Stimulated activated CD8-positive, alpha-beta memory T cell treated with anti-CD3 and anti-CD28 coated beads, Interleukin-15, amount 100 ng/mL, for 1 hour (primary cell): Measurements from ENCODE around the gene SORBS1.

Source experiments
- DNase-seq: peaks from one replicate; pipeline ENCODE4 v3.0.0-alpha.2; 2020; ENCODE audit warnings: low read depth

The SORBS1 gene

GRCh38 chr10:95315509-95315908 is 245.7 kb downstream of the SORBS1 start:
- no peak for DNase-seq

- no peak for DNase-seq
Measured at GRCh38 chr10:95314192-95314918, 246.8 kb downstream of the SORBS1 start.

GRCh38 chr10:95312986-95313495 is 248.1 kb downstream of the SORBS1 start:
- DNase-seq, result no peak

- no peak for DNase-seq
Measured at GRCh38 chr10:95312257-95312656, 248.9 kb downstream of the SORBS1 start.

- no peak for DNase-seq
Measured at GRCh38 chr10:95309958-95310357, 251.2 kb downstream of the SORBS1 start.

GRCh38 chr10:95308389-95309302 is 252.5 kb downstream of the SORBS1 start:
- no peak for DNase-seq

- DNase-seq, result no peak
Measured at GRCh38 chr10:95306851-95307250, 254.3 kb downstream of the SORBS1 start.

- no peak for DNase-seq
Measured at GRCh38 chr10:95306318-95306650, 254.9 kb downstream of the SORBS1 start.

GRCh38 chr10:95305606-95306317 is 255.4 kb downstream of the SORBS1 start:
- no peak for DNase-seq

GRCh38 chr10:95304976-95305375 is 256.2 kb downstream of the SORBS1 start:
- DNase-seq, result no peak

GRCh38 chr10:95304463-95304862 is 256.7 kb downstream of the SORBS1 start:
- no peak for DNase-seq

GRCh38 chr10:95303950-95304349 is 257.2 kb downstream of the SORBS1 start:
- DNase-seq, result no peak

GRCh38 chr10:95303535-95303934 is 257.6 kb downstream of the SORBS1 start:
- no peak for DNase-seq

GRCh38 chr10:95300022-95300539 is 261.1 kb downstream of the SORBS1 start:
- no peak for DNase-seq

- DNase-seq, result no peak
Measured at GRCh38 chr10:95297402-95297801, 263.8 kb downstream of the SORBS1 start.

GRCh38 chr10:95296764-95297163 is 264.4 kb downstream of the SORBS1 start:
- DNase-seq, result no peak

- DNase-seq, result no peak
Measured at GRCh38 chr10:95295031-95295755, 266.0 kb downstream of the SORBS1 start.

GRCh38 chr10:95293631-95294030 is 267.5 kb downstream of the SORBS1 start:
- DNase-seq, result no peak

GRCh38 chr10:95291365-95292039 is 269.7 kb downstream of the SORBS1 start:
- DNase-seq, result no peak

- no peak for DNase-seq
Measured at GRCh38 chr10:95290461-95291364, 270.5 kb downstream of the SORBS1 start, which contains the start of gene PDLIM1. TSS of gene PDLIM1 (minus strand) at chr10:95291003. CDS start at chr10:95290915, 88 bp downstream.
